Activated naive CD8-positive, alpha-beta T cell (primary cell): ENCODE measurements around the gene PCDHGB4.
A peak's percentile ranks its signal among the peaks of the same experiment; 100 is the strongest.
"Not testable (repeated sequence)": the region's sequence is repeated elsewhere in the genome, so short reads cannot be mapped to it uniquely, and the experiment has no call there.

Experiments used
- H3K27ac Mint-ChIP-seq: one replicate; pipeline ENCODE4 v1.8.0; 2021; ENCODE audit warnings: mixed read lengths
- H3K27me3 Mint-ChIP-seq: one replicate; pipeline ENCODE4 v1.8.0; 2021; ENCODE audit warnings: mixed read lengths
- H3K36me3 Mint-ChIP-seq: one replicate; pipeline ENCODE4 v1.8.0; 2021; ENCODE audit warnings: mixed read lengths
- H3K4me1 Mint-ChIP-seq: one replicate; pipeline ENCODE4 v1.8.0; 2021; ENCODE audit warnings: low read depth, mixed read lengths
- H3K4me3 Mint-ChIP-seq: one replicate; pipeline ENCODE4 v1.8.0; 2021; ENCODE audit warnings: mild to moderate bottlenecking, mixed read lengths
- H3K9me3 Mint-ChIP-seq: one replicate; pipeline ENCODE4 v1.8.0; 2021; ENCODE audit warnings: low read depth, mixed read lengths

The PCDHGB4 gene

GRCh38 chr5:141387557-141388311 lies at the start of gene PCDHGB4:
Gene PCDHGB4 (plus strand): TSS chr5:141387698. CDS start chr5:141387885, 187 bp downstream.
- H3K27me3 Mint-ChIP-seq, result peaks cover 65% of the 10 kb centered on the region
- peaks cover 22% of the 10 kb centered on the region for H3K9me3 Mint-ChIP-seq
- not testable (repeated sequence) for H3K4me1 Mint-ChIP-seq
- H3K4me3 Mint-ChIP-seq, result peak within 1 kb of the TSS; percentile 52
- peaks cover 12% of the 10 kb centered on the region for H3K36me3 Mint-ChIP-seq
- peak within 1 kb of the TSS; percentile 6 for H3K27ac Mint-ChIP-seq

DNA sequence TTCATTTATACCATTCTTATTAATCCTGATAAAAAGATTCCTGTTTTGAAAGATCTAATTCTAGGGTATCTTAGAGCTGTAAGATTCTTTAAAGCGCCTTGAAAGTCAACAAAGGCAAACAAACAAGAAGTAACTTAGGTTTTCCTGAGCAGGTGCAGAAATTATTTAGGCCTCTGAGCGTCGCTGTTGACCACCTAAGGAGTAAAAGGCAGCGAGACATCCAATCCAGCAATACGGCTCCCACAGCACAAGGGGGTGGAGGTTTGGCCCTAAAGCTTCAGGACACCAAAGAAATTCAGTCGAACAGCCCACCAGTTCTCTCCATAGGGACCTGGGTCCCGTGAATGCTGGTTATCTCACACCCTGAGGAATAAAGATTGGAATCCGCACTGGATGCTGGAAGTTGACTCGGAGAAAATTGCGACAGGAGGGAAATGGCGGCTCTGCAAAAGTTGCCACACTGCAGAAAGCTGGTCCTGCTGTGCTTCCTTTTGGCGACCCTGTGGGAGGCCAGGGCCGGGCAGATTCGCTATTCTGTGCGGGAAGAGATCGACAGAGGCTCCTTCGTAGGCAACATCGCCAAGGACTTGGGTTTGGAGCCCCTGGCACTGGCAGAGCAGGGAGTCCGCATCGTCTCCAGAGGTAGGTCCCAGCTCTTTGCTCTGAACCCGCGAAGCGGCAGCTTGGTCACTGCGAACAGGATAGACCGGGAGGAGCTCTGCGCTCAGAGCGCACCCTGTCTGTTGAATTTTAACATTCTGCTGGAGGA lies 48.8 kb upstream of the PCDHGB4 start, which contains the start of gene PCDHGA2:
Gene PCDHGA2, plus strand, starts transcription at position 223 of the 769 bp plus-strand sequence.
- Mint-ChIP-seq H3K27ac (no peak within 1 kb of the TSS), H3K4me3 (no peak within 1 kb of the TSS), H3K36me3 (peaks cover 47% of the 10 kb centered on the region), H3K9me3 (peaks cover 56% of the 10 kb centered on the region), H3K4me1 (no peaks in the 10 kb centered on the region), H3K27me3 (peaks cover 70% of the 10 kb centered on the region)

DNA sequence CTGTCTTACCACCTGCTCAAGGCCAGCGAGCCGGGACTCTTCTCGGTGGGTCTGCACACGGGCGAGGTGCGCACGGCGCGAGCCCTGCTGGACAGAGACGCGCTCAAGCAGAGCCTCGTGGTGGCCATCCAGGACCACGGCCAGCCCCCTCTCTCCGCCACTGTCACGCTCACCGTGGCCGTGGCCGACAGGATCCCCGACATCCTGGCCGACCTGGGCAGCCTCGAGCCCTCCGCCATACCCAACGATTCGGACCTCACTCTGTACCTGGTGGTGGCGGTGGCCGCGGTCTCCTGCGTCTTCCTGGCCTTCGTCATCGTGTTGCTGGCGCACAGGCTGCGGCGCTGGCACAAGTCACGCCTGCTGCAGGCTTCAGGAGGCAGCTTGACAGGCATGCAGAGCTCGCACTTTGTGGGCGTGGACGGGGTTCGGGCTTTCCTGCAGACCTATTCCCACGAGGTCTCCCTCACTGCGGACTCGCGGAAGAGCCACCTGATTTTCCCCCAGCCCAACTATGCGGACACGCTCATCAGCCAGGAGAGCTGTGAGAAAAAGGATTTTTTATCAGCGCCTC lies 46.6 kb upstream of the PCDHGB4 start:
- not testable (repeated sequence) for H3K4me1 Mint-ChIP-seq, H3K4me3 Mint-ChIP-seq, H3K27ac Mint-ChIP-seq
- Mint-ChIP-seq H3K36me3 (peaks cover 42% of the 10 kb centered on the region), H3K27me3 (peaks cover 66% of the 10 kb centered on the region), H3K9me3 (peaks cover 45% of the 10 kb centered on the region)

DNA sequence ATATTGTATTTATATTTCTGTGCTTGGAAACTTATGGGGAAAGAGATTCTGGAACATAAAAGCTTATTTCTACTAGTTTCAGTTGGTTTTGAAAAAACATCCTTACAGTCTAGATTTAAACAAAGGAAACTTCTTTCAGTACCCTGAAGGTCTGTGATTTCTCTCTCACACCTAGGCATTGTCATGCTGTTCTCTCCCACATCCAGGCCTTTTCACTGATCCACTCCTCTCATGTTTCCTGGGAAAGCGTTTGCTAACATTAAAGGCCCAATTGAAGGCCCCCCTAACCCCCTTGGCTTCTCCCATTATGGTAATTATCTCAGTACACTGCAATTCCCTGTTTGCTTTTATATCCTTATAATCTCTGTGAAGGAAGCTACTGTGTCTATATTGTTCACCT lies 44.7 kb upstream of the PCDHGB4 start:
- Mint-ChIP-seq H3K9me3 (peaks cover 34% of the 10 kb centered on the region), H3K4me1 (no peaks in the 10 kb centered on the region), H3K36me3 (peaks cover 35% of the 10 kb centered on the region)

DNA sequence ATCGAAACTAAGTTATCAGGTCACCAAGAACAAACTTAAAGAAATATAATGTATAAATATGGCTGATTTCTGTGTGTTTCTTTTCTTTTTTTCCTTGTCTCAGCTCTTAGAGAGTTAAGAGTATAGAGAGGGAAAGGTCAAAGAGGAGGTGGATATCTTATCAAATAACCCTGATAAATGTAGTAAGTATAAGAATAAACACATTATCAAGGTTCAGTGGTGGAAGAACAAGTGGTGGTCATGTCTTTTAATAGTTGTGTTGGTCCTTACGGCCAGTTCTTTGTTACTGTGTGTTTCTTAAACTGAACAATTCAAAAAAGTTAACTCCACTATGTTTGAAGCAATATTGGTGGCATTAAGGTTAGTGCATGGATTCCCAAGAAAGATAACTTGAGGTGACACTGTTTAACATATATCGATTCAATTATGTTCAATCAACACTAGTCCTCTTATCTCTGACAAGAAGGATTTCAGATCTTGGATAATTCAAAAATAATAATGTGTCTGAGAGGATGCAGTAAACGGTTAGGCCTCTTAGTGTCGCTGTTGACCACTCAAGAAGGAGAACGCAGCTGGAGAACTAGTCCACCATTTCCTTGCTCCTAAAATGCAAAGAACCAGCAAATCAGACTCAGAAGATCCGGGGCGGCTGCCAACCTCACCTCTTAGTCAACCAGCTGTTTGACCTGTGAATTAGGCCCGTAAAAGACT lies 44.1 kb upstream of the PCDHGB4 start, which contains the start of gene PCDHGA3:
Gene PCDHGA3, plus strand, starts transcription at position 588 of the 711 bp plus-strand sequence. CDS start 205 bp downstream, outside the sequence.
- Mint-ChIP-seq H3K27me3 (peaks cover 61% of the 10 kb centered on the region), H3K4me1 (no peaks in the 10 kb centered on the region), H3K36me3 (peaks cover 29% of the 10 kb centered on the region), H3K9me3 (peaks cover 27% of the 10 kb centered on the region), H3K27ac (no peak within 1 kb of the TSS), H3K4me3 (peak within 1 kb of the TSS; percentile 51)

More for the DNA sequence above, 44.7 kb upstream of the PCDHGB4 start:
- Mint-ChIP-seq H3K4me3 (no peak overlapping the region), H3K27ac (no peak overlapping the region), H3K27me3 (peaks cover 64% of the 10 kb centered on the region)

GRCh38 chr5:141343953-141344463 lies 43.5 kb upstream of the PCDHGB4 start:
- Mint-ChIP-seq H3K27ac (no peak overlapping the region), H3K4me3 (peak overlapping the region; percentile 51), H3K4me1 (no peaks in the 10 kb centered on the region), H3K36me3 (peaks cover 28% of the 10 kb centered on the region), H3K27me3 (peaks cover 62% of the 10 kb centered on the region), H3K9me3 (peaks cover 24% of the 10 kb centered on the region)

DNA sequence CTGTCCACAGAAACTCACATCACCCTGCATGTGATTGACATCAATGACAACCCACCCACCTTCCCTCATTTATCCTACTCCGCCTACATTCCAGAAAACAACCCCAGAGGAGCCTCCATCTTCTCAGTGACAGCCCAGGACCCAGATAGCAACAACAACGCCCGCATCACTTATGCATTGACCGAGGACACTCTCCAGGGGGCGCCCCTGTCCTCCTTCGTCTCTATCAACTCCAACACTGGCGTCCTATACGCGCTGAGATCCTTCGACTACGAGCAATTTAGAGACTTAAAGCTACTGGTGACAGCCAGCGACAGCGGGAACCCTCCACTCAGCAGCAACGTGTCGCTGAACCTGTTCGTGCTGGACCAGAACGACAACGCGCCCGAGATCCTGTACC lies 42.2 kb upstream of the PCDHGB4 start:
- Mint-ChIP-seq H3K27ac (no peak overlapping the region), H3K36me3 (peaks cover 27% of the 10 kb centered on the region), H3K4me1 (no peaks in the 10 kb centered on the region), H3K27me3 (peaks cover 61% of the 10 kb centered on the region), H3K4me3 (no peak overlapping the region), H3K9me3 (peaks cover 20% of the 10 kb centered on the region)

- Mint-ChIP-seq H3K36me3 (peaks cover 26% of the 10 kb centered on the region), H3K9me3 (peaks cover 19% of the 10 kb centered on the region), H3K27me3 (peaks cover 66% of the 10 kb centered on the region)
- not testable (repeated sequence) for H3K4me3 Mint-ChIP-seq, H3K4me1 Mint-ChIP-seq, H3K27ac Mint-ChIP-seq
These were observed 41.5 kb upstream of the PCDHGB4 start for GRCh38 chr5:141346017-141346416.

GRCh38 chr5:141349917-141350619 lies 37.4 kb upstream of the PCDHGB4 start, which contains the start of gene PCDHGB1:
Gene PCDHGB1 (plus strand): TSS chr5:141350099. CDS start chr5:141350261, 162 bp downstream.
- Mint-ChIP-seq H3K27me3 (peaks cover 59% of the 10 kb centered on the region), H3K9me3 (no peaks in the 10 kb centered on the region), H3K4me1 (no peaks in the 10 kb centered on the region), H3K4me3 (peak within 1 kb of the TSS; percentile 35), H3K36me3 (peaks cover 12% of the 10 kb centered on the region), H3K27ac (no peak within 1 kb of the TSS)

DNA sequence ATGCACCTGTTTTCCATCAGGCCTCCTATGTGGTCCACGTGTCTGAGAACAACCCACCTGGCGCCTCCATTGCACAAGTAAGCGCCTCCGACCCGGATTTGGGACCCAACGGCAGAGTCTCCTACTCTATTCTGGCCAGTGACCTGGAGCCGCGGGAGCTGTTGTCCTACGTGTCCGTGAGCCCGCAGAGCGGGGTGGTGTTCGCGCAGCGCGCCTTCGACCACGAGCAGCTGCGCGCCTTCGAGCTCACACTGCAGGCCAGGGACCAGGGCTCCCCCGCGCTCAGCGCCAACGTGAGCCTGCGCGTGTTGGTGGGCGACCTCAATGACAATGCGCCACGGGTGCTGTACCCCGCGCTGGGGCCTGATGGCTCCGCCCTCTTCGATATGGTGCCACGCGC lies 35.9 kb upstream of the PCDHGB4 start:
- Mint-ChIP-seq H3K9me3 (peaks cover 5% of the 10 kb centered on the region), H3K4me3 (no peak overlapping the region), H3K27ac (no peak overlapping the region), H3K27me3 (peaks cover 57% of the 10 kb centered on the region), H3K36me3 (peaks cover 10% of the 10 kb centered on the region), H3K4me1 (no peaks in the 10 kb centered on the region)

DNA sequence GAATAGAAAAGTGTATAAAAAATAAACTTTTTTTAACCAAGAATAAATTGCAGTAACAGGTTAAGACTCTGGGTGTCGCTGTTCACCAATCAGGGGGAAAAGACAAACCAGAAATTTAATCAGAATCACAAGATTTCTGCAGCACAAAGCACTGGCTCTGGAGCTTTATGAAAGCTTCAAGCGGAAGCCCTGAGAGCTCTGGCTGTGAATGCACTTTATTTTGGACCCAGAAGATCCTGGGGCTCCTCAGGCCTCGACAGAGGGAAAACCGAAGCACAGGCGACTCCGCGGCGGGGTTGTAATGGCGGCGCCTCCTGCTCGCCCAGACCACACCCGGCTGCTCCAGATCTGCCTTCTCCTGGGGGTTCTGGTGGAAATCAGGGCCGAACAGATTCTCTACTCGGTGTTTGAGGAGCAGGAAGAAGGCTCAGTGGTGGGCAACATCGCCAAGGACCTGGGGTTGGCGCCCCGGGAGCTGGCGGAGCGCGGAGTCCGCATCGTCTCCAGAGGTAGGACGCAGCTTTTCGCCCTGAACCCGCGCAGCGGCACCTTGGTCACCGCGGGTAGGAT lies 32.5 kb upstream of the PCDHGB4 start, which contains the start of gene PCDHGA4:
Gene PCDHGA4, plus strand, starts transcription at position 122 of the 570 bp plus-strand sequence. Its CDS starts 87 bp downstream, at position 209.
- H3K4me1 Mint-ChIP-seq, result peaks cover 1% of the 10 kb centered on the region
- H3K27me3 Mint-ChIP-seq, result peaks cover 53% of the 10 kb centered on the region
- peaks cover 9% of the 10 kb centered on the region for H3K9me3 Mint-ChIP-seq
- H3K36me3 Mint-ChIP-seq, result peaks cover 15% of the 10 kb centered on the region
- no peak within 1 kb of the TSS for H3K27ac Mint-ChIP-seq
- peak within 1 kb of the TSS; percentile 9 for H3K4me3 Mint-ChIP-seq

DNA sequence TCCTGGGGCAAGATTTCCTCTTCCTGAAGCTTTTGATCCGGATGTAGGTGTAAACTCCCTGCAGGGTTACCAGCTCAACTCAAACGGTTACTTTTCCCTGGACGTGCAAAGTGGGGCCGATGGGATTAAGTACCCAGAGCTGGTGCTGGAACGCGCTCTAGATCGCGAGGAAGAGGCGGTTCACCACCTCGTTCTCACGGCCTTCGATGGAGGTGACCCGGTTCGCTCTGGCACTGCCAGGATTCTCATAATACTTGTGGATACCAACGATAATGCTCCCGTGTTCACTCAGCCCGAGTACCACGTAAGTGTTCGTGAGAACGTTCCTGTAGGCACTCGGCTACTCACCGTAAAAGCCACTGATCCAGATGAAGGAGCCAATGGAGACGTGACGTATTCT lies 31.9 kb upstream of the PCDHGB4 start:
- Mint-ChIP-seq H3K27me3 (peaks cover 52% of the 10 kb centered on the region), H3K4me1 (peaks cover 1% of the 10 kb centered on the region), H3K27ac (no peak overlapping the region), H3K4me3 (peak overlapping the region; percentile 9), H3K36me3 (peaks cover 13% of the 10 kb centered on the region), H3K9me3 (peaks cover 9% of the 10 kb centered on the region)

DNA sequence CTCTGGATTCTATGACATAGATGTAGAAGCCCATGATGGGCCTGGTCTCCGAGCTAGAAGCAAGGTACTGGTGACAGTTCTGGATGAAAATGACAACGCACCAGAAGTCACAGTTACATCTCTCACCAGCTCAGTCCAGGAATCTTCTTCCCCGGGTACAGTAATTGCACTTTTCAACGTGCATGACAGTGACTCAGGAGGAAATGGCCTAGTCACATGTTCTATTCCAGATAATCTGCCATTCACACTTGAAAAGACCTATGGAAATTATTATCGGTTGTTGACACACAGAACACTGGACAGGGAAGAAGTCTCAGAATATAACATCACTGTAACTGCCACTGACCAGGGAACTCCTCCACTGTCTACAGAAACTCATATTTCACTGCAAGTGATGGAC lies 31.4 kb upstream of the PCDHGB4 start:
- H3K9me3 Mint-ChIP-seq, result peaks cover 9% of the 10 kb centered on the region
- H3K4me3 Mint-ChIP-seq, result peak overlapping the region; percentile 9
- H3K27ac Mint-ChIP-seq, result no peak overlapping the region
- peaks cover 52% of the 10 kb centered on the region for H3K27me3 Mint-ChIP-seq
- H3K36me3 Mint-ChIP-seq, result peaks cover 16% of the 10 kb centered on the region
- H3K4me1 Mint-ChIP-seq, result peaks cover 1% of the 10 kb centered on the region
